ENCODE data around the gene WDFY4. TPM values are rescaled to one million over a fixed set of nuclear protein-coding genes. Genes with fewer than 3 reads are reported as not detected.
A peak's percentile ranks its signal among the peaks of the same experiment; 100 is the strongest.

The WDFY4 gene
- total RNA-seq, 4 donors from 2014 or later, result 0.60 to 20.6 (median 5.1) TPM

GRCh38 chr10:48896756-48897440 is 212.2 kb downstream of the WDFY4 start:
- Histone ChIP-seq H3K27me3 (no peaks in the 10 kb centered on the region), H3K9me3 (no peaks in the 10 kb centered on the region), H3K4me3 (no peak overlapping the region), H3K27ac (peak overlapping the region in 2 of 4 donors; percentile 25 to 29), H3K36me3 (no peaks in the 10 kb centered on the region), H3K4me1 (peaks cover 0 to 6% (median 0%) of the 10 kb centered on the region in 4 donors)
- no peak for DNase-seq
- intact Hi-C loops (cut with DNase I; ENCODE audit: low total_unique reads) (no loop called here), in situ Hi-C loops (cut with MboI; ENCODE audit: low pct_ligation_motif_present in 1 of 4, low pct_unique_long_range_greater_than_20kb in 1 of 4, low sequenced_read_pairs in 3 of 4) (loop anchor here in 1 of 4 donors (25.0 kb wide), 1 partner anchor 265 kb away; no protein-coding TSS in a partner anchor)
- 86% methylated on average over 11 of the region's 13 CpGs; no CpG with 5 or more reads in 1 of the 2 donors for WGBS, 2 donors (ENCODE audit: low coverage in 1 of 2)
- TF ChIP-seq EP300 (IDR thresholded peaks at IDR 0.05; ENCODE audit: low read depth) (no peak), POLR2AphosphoS5 (IDR thresholded peaks at IDR 0.05) (no peak), POLR2A (IDR thresholded peaks at IDR 0.05) (no peak), CTCF (IDR thresholded peaks at IDR 0.05) (no peak)

- intact Hi-C loops (cut with DNase I; ENCODE audit: low total_unique reads) (no loop called here), in situ Hi-C loops (cut with MboI; ENCODE audit: low pct_ligation_motif_present in 1 of 4, low pct_unique_long_range_greater_than_20kb in 1 of 4, low sequenced_read_pairs in 3 of 4) (loop anchor here in 1 of 4 donors (25.0 kb wide), 1 partner anchor 265 kb away; no protein-coding TSS in a partner anchor)
- no peak for DNase-seq
- H3K36me3 ChIP-seq, result no peaks in the 10 kb centered on the region
- H3K4me3 ChIP-seq, result no peak overlapping the region
- TF ChIP-seq CTCF (IDR thresholded peaks at IDR 0.05) (no peak), POLR2A (IDR thresholded peaks at IDR 0.05) (no peak), POLR2AphosphoS5 (IDR thresholded peaks at IDR 0.05) (no peak), EP300 (IDR thresholded peaks at IDR 0.05; ENCODE audit: low read depth) (no peak)
- H3K4me1 ChIP-seq, result peaks cover 0 to 6% (median 0%) of the 10 kb centered on the region in 4 donors
- no peak overlapping the region for H3K27ac ChIP-seq
- no peaks in the 10 kb centered on the region for H3K27me3 ChIP-seq
- WGBS, 2 donors (ENCODE audit: low coverage in 1 of 2), result 80 to 88% methylated on average over 2 to 10 of the region's 10 CpGs
- H3K9me3 ChIP-seq, result no peaks in the 10 kb centered on the region
These were observed 212.7 kb downstream of the WDFY4 start for GRCh38 chr10:48897441-48897790.

- DNase-seq, result no peak
- Histone ChIP-seq H3K27me3 (no peaks in the 10 kb centered on the region), H3K27ac (no peak overlapping the region), H3K4me3 (no peak overlapping the region), H3K36me3 (no peaks in the 10 kb centered on the region), H3K9me3 (no peaks in the 10 kb centered on the region), H3K4me1 (peaks cover 0 to 6% (median 0%) of the 10 kb centered on the region in 4 donors)
- in situ Hi-C loops (cut with MboI; ENCODE audit: low pct_ligation_motif_present in 1 of 4, low pct_unique_long_range_greater_than_20kb in 1 of 4, low sequenced_read_pairs in 3 of 4) (loop anchor here in 1 of 4 donors (25.0 kb wide), 1 partner anchor 264 kb away; no protein-coding TSS in a partner anchor), intact Hi-C loops (cut with DNase I; ENCODE audit: low total_unique reads) (no loop called here)
- 92% methylated on average over 1 of the region's 1 CpG; no CpG with 5 or more reads in 1 of the 2 donors for WGBS, 2 donors (ENCODE audit: low coverage in 1 of 2)
- TF ChIP-seq EP300 (IDR thresholded peaks at IDR 0.05; ENCODE audit: low read depth), result no peak
- TF ChIP-seq CTCF (IDR thresholded peaks at IDR 0.05), result no peak
- no peak for TF ChIP-seq POLR2A (IDR thresholded peaks at IDR 0.05)
- TF ChIP-seq POLR2AphosphoS5 (IDR thresholded peaks at IDR 0.05), result no peak
These were observed 213.8 kb downstream of the WDFY4 start for GRCh38 chr10:48898426-48898825.

GRCh38 chr10:48899781-48900180 is 215.1 kb downstream of the WDFY4 start:
- in situ Hi-C loops (cut with MboI; ENCODE audit: low pct_ligation_motif_present in 1 of 4, low pct_unique_long_range_greater_than_20kb in 1 of 4, low sequenced_read_pairs in 3 of 4), result loop anchor here in 1 of 4 donors (25.0 kb wide), 1 partner anchor 263 kb away; no protein-coding TSS in a partner anchor
- H3K27ac ChIP-seq, result no peak overlapping the region

More at GRCh38 chr10:48899781-48900180, 215.1 kb downstream of the WDFY4 start:
- 81% methylated on average over 8 of the region's 8 CpGs; no CpG with 5 or more reads in 1 of the 2 donors for WGBS, 2 donors (ENCODE audit: low coverage in 1 of 2)
- TF ChIP-seq POLR2A (IDR thresholded peaks at IDR 0.05) (no peak), EP300 (IDR thresholded peaks at IDR 0.05; ENCODE audit: low read depth) (no peak), POLR2AphosphoS5 (IDR thresholded peaks at IDR 0.05) (no peak), CTCF (IDR thresholded peaks at IDR 0.05) (no peak)
- intact Hi-C loops (cut with DNase I; ENCODE audit: low total_unique reads), result no loop called here
- H3K9me3 ChIP-seq, result no peaks in the 10 kb centered on the region
- H3K36me3 ChIP-seq, result no peaks in the 10 kb centered on the region
- H3K4me3 ChIP-seq, result no peak overlapping the region
- H3K27me3 ChIP-seq, result no peaks in the 10 kb centered on the region
- DNase-seq, result no peak
- peaks cover 0 to 6% (median 0%) of the 10 kb centered on the region in 4 donors for H3K4me1 ChIP-seq
